ENCODE data around the gene DDAH1. TPM values are rescaled to one million over a fixed set of nuclear protein-coding genes. Genes with fewer than 3 reads are reported as not detected.

DDAH1 gene
- total and polyA plus RNA-seq, 2 donors: 12.3 to 32.9 TPM

DNA sequence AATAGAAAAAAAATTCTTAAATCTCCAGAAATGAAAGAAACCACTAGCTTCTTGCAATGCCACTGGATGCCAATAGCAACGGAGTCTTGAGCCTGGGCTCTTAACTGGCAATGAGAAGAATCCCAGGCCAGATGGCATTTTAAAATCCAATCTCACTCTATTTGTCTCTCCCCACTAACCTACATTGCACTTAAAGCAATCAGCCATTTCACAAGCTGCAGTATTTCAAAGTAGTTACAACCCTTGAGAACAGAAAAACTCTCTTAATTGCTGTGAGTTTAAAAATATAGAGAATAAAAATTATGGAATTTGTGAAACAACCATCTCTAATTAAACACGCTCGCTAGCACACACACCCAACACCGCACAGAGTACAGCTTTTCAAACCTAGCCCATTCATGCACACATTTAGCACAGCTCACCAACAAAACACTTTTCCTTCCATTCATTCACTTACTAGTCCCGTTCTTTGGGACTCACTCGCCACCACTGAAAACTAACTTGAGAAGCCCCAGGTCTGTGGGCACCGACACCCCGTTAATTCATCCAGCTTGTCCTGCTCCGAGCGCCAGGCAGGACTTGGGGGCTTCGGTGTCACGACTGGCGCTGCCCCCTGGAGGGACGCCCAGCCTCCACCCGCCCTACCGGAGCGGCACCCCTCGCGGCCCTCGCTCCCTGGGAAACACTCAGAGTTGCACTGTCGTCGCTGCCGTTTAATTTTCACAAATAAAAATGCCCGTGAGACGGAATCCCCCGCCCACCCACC lies 1.0 kb downstream of the DDAH1 start:
- H3K27ac ChIP-seq (ENCODE audit: low read depth): no peak overlapping the region
- DNase-seq (ENCODE audit: extremely low spot score): no peak
- H3K36me3 ChIP-seq (ENCODE audit: insufficient read depth): no peaks in the 10 kb centered on the region
- WGBS: 4% methylated on average over 26 of the region's 26 CpGs
- H3K4me3 ChIP-seq (ENCODE audit: low read depth, low read length): peak overlapping the region; percentile 76
- no peaks in the 10 kb centered on the region for H3K4me1 ChIP-seq (ENCODE audit: insufficient read depth)

DNA sequence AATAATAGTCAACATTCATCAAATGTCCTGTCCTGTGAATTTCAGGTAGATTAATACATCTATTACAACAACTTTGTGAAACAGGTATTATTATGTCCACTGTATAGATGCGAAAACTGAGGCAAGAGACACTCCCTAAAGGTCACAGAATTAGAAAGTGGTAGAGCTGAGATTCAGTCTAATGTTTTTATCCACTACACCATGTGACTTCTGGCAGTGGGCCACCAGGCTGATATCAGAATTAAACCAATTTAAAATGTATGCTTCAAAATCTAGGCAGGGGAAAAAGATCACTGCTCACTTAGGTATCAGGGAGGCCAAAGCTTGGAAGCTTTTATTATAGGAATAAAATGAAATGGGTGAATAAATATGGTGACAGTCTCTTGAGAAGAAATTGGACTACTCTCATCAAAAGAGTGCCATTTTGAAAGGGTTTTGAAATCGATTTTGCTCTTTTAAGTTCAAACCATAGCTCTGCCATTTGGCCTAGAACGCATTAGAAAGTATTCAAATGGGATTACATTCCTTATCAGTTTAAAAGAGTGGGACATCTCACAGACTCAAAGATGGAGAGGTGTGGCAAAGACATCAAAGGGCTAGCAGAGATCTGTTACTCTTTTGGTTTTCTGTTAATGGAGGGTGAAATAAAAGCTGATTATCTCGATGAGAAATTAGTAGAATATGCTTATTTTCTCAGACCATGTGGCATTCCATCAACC lies 1.9 kb downstream of the DDAH1 start:
- Histone ChIP-seq H3K4me3 (ENCODE audit: low read depth, low read length) (no peak overlapping the region), H3K27ac (ENCODE audit: low read depth) (no peak overlapping the region), H3K36me3 (ENCODE audit: insufficient read depth) (no peaks in the 10 kb centered on the region), H3K4me1 (ENCODE audit: insufficient read depth) (no peaks in the 10 kb centered on the region)
- DNase-seq (ENCODE audit: extremely low spot score): no peak
- WGBS: 87% methylated on average over 4 of the region's 4 CpGs

DNA sequence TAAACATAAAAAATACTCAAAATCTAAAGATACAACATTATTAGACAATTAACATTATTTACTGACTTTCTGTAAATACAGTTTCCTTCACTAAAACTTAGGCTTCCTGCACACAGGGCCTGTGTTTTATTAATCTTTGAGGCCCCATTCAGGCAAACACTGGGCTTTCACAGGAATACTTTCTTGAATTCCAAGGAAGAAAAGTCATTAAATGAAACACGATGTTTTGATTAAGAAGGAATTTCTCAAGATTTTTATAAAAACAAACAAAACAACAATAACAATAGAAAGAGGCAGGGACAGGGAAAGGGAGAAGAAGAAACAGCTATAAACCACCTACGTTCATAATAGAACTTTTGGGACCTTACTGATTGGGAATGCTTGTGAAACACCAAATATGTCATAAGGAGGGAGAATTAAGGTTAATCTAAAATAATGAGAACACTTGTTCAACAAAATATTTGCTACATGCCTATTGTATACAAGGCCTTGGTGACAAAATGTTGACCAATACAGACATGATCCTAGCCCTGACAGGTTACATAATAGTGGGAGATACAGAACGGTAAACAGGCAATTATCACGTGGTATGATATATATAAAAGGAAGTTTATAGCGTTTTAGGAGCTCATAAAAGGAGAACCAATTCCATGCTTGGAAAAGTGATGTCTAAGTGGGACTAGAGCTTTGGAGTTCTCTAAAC lies 3.6 kb downstream of the DDAH1 start:
- WGBS: 50% methylated on average over 5 of the region's 5 CpGs
- Histone ChIP-seq H3K4me1 (ENCODE audit: insufficient read depth) (no peaks in the 10 kb centered on the region), H3K4me3 (ENCODE audit: low read depth, low read length) (no peak overlapping the region), H3K36me3 (ENCODE audit: insufficient read depth) (no peaks in the 10 kb centered on the region), H3K27ac (ENCODE audit: low read depth) (no peak overlapping the region)
- no peak for DNase-seq (ENCODE audit: extremely low spot score)

DNA sequence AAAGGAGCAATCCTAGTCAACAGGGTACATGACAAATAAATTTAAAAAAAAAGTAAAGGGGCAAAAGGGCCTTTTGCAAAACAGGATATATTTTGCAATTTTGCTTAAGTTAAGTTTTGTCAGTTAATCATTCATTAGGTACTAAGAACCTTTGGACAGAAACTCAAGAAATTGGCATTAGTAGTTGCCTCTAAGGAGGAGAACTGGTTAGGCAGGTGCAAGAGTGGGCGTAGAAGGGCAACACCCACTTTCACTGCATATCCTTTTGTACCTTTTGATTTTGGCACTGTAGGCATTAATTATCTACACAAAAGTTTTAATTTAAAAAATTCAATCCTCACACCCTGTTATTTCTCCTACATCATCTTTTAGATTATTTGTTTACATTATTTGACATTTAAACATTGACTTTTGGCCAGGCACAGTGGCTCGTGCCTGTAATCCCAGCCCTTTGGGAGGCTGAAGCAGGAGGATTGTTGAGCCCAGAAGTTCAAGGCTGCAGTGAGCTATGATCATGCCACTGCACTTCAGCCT lies 4.3 kb downstream of the DDAH1 start:
- Histone ChIP-seq H3K36me3 (ENCODE audit: insufficient read depth) (no peaks in the 10 kb centered on the region), H3K4me3 (ENCODE audit: low read depth, low read length) (no peak overlapping the region), H3K27ac (ENCODE audit: low read depth) (no peak overlapping the region), H3K4me1 (ENCODE audit: insufficient read depth) (no peaks in the 10 kb centered on the region)
- no peak for DNase-seq (ENCODE audit: extremely low spot score)
- WGBS: 72% methylated on average over 2 of the region's 2 CpGs

DNA sequence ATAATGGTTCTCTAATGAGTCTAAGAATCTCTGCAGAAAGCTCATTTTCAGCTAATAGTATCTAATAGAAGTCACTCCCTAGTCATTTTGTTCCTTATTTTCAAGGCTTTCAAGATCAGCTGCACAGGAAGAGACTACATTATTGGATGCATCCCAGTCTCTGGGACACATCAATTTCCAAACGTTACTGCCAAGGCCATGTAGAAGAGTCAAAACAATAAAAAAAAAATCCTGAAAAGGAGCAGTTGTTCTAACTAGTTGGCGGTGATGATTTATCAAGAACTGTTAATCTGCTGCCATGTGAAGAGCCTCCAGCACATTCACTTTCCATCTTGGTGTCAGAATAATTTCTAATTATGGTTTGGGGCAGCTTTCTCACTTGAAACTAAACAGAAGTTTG lies 5.7 kb downstream of the DDAH1 start:
- 31% methylated on average over 2 of the region's 2 CpGs for WGBS
- no peak for DNase-seq (ENCODE audit: extremely low spot score)
- Histone ChIP-seq H3K4me3 (ENCODE audit: low read depth, low read length) (no peak overlapping the region), H3K27ac (ENCODE audit: low read depth) (no peak overlapping the region), H3K4me1 (ENCODE audit: insufficient read depth) (no peaks in the 10 kb centered on the region), H3K36me3 (ENCODE audit: insufficient read depth) (no peaks in the 10 kb centered on the region)

DNA sequence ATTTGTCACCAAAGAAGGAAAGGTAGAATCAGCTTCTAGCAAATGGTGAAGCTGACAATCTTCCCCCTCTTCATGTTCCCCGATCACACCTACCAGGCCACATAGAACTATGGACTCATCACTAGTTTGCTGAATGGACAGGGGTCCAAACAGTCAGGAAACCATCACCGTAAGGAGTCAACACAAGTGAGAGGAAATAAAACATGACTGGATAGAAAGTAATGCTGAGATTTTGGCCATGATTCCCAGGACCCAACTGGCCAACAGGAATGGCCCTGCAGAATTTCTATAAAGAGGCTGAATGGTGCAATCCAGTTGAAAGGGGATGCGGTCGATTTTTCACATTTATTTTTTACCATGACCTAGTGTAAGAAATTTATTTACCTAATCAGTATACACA lies 10.7 kb downstream of the DDAH1 start:
- no peaks in the 10 kb centered on the region for H3K4me1 ChIP-seq (ENCODE audit: insufficient read depth)
- no peak overlapping the region for H3K27ac ChIP-seq (ENCODE audit: low read depth)
- WGBS: 96% methylated on average over 4 of the region's 4 CpGs
- no peaks in the 10 kb centered on the region for H3K36me3 ChIP-seq (ENCODE audit: insufficient read depth)
- no peak overlapping the region for H3K4me3 ChIP-seq (ENCODE audit: low read depth, low read length)
- DNase-seq (ENCODE audit: extremely low spot score): no peak

DNA sequence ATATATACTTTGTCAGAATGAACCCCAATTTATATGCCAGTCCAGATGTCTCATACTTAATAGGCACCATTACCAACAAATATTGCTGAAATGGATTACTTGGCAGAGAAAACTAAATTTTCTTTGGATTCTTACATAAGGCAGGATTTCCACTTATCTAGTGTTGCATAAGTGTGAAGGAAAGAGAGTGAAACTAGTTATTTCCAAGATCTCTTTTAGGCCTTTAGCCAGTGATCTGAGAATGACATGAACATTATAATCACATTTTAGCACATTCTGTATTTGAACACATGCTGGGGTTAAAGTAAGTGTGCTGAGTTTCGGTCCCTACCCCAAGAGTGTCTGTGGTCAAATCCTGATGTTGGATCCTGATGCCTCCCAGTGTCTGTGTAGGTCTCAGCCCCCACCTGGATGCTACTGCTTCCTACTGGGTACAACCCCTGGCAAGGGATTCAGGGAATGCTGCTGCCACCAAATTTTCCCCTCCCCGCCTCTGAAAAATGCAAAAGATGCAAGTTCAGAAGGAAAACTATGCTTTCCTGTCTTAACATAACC lies 11.2 kb downstream of the DDAH1 start:
- no peaks in the 10 kb centered on the region for H3K4me1 ChIP-seq (ENCODE audit: insufficient read depth)
- H3K4me3 ChIP-seq (ENCODE audit: low read depth, low read length): no peak overlapping the region
- 91% methylated on average over 2 of the region's 2 CpGs for WGBS
- H3K27ac ChIP-seq (ENCODE audit: low read depth): no peak overlapping the region
- no peaks in the 10 kb centered on the region for H3K36me3 ChIP-seq (ENCODE audit: insufficient read depth)
- no peak for DNase-seq (ENCODE audit: extremely low spot score)

DNA sequence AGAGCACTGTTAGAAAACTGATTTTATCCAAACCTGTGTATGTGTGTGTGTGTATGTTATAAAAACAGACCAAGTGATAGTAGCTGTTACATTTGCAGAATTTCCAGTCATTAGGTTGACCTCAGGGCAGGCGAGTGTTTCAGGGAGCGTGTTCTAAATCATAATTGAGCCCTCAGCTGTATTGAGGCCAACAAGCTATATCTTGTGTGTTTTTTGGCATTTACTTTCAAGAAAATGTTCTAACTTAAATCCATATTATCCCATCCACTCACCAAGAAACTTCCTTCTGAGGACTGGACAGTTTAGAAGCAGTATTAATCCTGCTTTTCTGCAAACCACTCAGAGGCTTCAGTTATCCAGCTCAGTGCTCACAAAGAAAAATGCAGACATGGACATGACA lies 12.0 kb downstream of the DDAH1 start:
- no peak for DNase-seq (ENCODE audit: extremely low spot score)
- no peaks in the 10 kb centered on the region for H3K36me3 ChIP-seq (ENCODE audit: insufficient read depth)
- H3K4me3 ChIP-seq (ENCODE audit: low read depth, low read length): no peak overlapping the region
- whole genome bisulfite sequencing: 53% methylated on average over 2 of the region's 2 CpGs
- H3K4me1 ChIP-seq (ENCODE audit: insufficient read depth): no peaks in the 10 kb centered on the region
- H3K27ac ChIP-seq (ENCODE audit: low read depth): no peak overlapping the region

DNA sequence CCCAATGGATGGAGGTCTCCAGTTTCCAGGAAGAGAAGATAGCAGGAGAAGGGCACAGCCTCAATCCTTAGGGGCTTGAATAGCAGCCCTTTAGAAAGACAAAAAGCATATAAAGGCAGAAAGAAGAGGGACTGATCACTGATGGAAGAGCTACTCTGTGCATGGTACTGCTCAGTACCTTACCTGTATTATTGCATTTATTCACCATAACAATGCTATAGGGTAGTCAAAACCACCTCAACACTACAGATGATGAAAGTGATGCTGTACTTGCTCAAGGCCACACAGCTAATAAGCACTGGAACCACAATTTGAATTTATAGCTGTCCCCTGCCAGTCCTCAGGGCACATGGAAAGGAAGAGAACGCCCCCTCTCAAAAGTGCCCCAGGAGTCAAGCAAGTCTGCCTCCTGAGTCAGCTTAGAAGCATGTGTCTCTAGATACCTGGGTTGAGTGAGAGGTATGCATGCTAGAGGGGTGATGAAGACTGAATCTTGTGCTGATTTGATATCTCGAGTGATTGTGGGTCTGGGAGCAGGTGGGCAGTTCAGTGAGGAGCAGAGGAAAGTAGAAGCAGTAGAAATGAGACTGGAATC lies 13.6 kb downstream of the DDAH1 start:
- Histone ChIP-seq H3K4me3 (ENCODE audit: low read depth, low read length) (no peak overlapping the region), H3K36me3 (ENCODE audit: insufficient read depth) (no peaks in the 10 kb centered on the region), H3K27ac (ENCODE audit: low read depth) (no peak overlapping the region), H3K4me1 (ENCODE audit: insufficient read depth) (no peaks in the 10 kb centered on the region)
- WGBS: 92% methylated on average over 2 of the region's 2 CpGs
- no peak for DNase-seq (ENCODE audit: extremely low spot score)

DNA sequence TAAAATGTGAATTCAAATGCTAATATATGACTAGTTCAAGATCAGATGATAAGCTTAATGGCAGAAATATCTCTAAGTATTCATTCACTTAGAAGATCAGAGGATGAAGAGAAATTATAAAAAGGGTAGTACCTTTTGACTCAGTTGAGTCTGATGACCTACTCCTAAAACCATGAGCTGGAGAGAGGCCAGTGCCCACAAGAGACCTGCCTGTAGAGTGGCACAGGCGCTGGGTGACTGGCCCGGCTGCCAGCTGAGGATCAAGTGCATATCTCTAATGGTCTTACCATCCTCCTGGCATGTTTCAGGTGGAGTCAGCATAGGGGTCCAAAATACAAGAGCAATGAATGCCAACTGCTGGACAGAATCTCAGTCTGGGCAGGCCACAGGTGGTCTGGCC lies 14.1 kb downstream of the DDAH1 start:
- Histone ChIP-seq H3K4me1 (ENCODE audit: insufficient read depth) (no peaks in the 10 kb centered on the region), H3K36me3 (ENCODE audit: insufficient read depth) (no peaks in the 10 kb centered on the region), H3K27ac (ENCODE audit: low read depth) (no peak overlapping the region), H3K4me3 (ENCODE audit: low read depth, low read length) (no peak overlapping the region)
- WGBS: 99% methylated on average over 2 of the region's 2 CpGs
- DNase-seq (ENCODE audit: extremely low spot score): no peak

DNA sequence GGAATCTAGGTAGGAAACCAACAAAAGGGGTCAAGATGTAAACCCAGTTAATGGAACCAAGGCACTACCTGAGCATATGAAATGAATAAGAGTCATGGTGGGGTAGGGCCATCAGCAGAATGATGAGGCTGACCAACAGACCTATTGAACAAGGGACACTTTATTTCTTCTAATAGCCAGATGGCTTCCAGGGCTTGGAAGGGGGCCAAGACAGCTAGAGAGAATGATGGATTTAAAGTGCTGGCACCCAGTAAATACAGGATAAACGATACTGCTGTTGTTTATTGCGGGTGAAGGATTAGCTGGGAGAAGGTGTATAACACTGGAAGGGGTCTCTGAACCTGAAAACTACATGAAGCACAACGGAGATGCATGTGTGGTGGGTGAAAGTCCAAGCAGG lies 15.6 kb downstream of the DDAH1 start:
- Histone ChIP-seq H3K27ac (ENCODE audit: low read depth) (no peak overlapping the region), H3K4me3 (ENCODE audit: low read depth, low read length) (no peak overlapping the region), H3K36me3 (ENCODE audit: insufficient read depth) (no peaks in the 10 kb centered on the region), H3K4me1 (ENCODE audit: insufficient read depth) (no peaks in the 10 kb centered on the region)
- no peak for DNase-seq (ENCODE audit: extremely low spot score)
- 61% methylated on average over 3 of the region's 3 CpGs for WGBS

DNA sequence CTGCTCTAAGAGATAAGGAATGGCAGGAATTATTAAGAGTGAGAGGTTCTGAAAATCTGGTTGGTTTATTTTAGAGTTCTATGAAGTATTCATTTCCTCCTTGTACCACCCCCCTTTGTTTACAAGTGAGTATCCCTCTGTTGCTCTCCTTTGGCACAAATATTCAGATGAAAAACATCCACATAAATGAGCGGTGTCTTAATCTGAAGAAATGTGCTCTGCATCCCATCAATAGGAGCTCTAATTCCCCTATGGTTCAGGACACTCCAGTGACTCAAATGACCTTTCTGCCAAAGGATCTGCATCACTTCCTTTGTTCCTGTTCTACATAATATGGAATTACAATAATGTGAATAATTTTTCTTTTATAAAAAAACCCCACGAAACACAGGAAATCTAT lies 16.6 kb downstream of the DDAH1 start:
- DNase-seq (ENCODE audit: extremely low spot score): no peak
- Histone ChIP-seq H3K36me3 (ENCODE audit: insufficient read depth) (no peaks in the 10 kb centered on the region), H3K27ac (ENCODE audit: low read depth) (no peak overlapping the region), H3K4me3 (ENCODE audit: low read depth, low read length) (no peak overlapping the region), H3K4me1 (ENCODE audit: insufficient read depth) (no peaks in the 10 kb centered on the region)
- WGBS: 60% methylated on average over 2 of the region's 2 CpGs

Data from urinary bladder (tissue), 4 donors.